HepG2 (cell line): ENCODE data around the gene CEACAM18. TPM values are rescaled to one million over a fixed set of nuclear protein-coding genes. Genes with fewer than 3 reads are reported as not detected.

ENCODE experiments used
- ATAC-seq: fragments of 200-7000 bp; cut with Tn5 transposase; 3 replicates; pipeline ENCODE4 v1.9.1; 2020; ENCODE audit warnings: mild to moderate bottlenecking, moderate library complexity
- BruUV-seq: library from RNA; stranded (reverse); fragments of 400-500 nt; replicated peaks from 2 replicates; lab custom pipeline; 2021; lab: Mats Ljungman, UMichigan
- CTCF ChIA-PET: fragments of 300-600 bp; formaldehyde crosslinking; extraction: SDS; loops from one replicate; lab custom pipeline; 2021; ENCODE audit warnings: low total read pairs, inconsistent platforms, low intra/inter-chr PET ratio; lab: Yijun Ruan, JAX
- POLR2A ChIA-PET: fragments of 350-600 bp; sonication (Branson Sonifier 250); formaldehyde crosslinking; loops from one replicate; lab custom pipeline; 2020; ENCODE audit warnings: antibody characterized with exemption, inconsistent platforms; lab: Yijun Ruan, JAX
- DNase-seq: peaks from one replicate; pipeline ENCODE4 v3.0.0-alpha.2; 2015; ENCODE audit warnings: low spot score
- FAIRE-seq: peaks from 3 replicates; lab custom pipeline; 2011; peaks lifted over from hg19 to GRCh38; lab: Jason Lieb, UNC
- H2AFZ ChIP-seq: one replicate; pipeline ENCODE4 v1.6.1; 2011; ENCODE audit warnings: low read length, inconsistent platforms
- H3K27ac ChIP-seq: fragments of 300-600 bp; 3 replicates; pipeline ENCODE4 v1.8.0; 2011; ENCODE audit warnings: mixed run types, mild to moderate bottlenecking, mixed read lengths, low read length, inconsistent platforms; ENCODE audit not compliant: insufficient read depth; ENCODE audit errors: extremely low read length
- H3K27me3 ChIP-seq, 2 experiments: fragments of 200-600 bp in 1 of 2; 2 replicates in 1 of 2; 3 replicates in 1 of 2; pipeline versions ENCODE4 v1.6.0 to v1.8.0; 2011; ENCODE audit warnings: low read length in 2 of 2, mild to moderate bottlenecking in 2 of 2, moderate library complexity in 2 of 2, inconsistent platforms in 1 of 2; ENCODE audit not compliant: insufficient read depth in 2 of 2, control insufficient read depth in 1 of 2
- H3K36me3 ChIP-seq, 2 experiments: fragments of 200-600 bp in 1 of 2; replicated peaks in 1 of 2; 2 replicates in 1 of 2; 3 replicates in 1 of 2; pipeline versions ENCODE4 v1.5.1 to v1.8.0; 2011; ENCODE audit warnings: low read length in 2 of 2, inconsistent platforms in 1 of 2; ENCODE audit not compliant: insufficient read depth in 2 of 2, control insufficient read depth in 1 of 2
- H3K4me1 ChIP-seq: 2 replicates; pipeline ENCODE4 v1.5.1; 2012; ENCODE audit warnings: low read length, inconsistent platforms; ENCODE audit not compliant: insufficient read depth
- H3K4me2 ChIP-seq: 2 replicates; pipeline ENCODE4 v1.6.0; 2011; ENCODE audit warnings: low read depth, low read length, inconsistent platforms
- H3K4me3 ChIP-seq, 3 experiments: fragments of 200-600 bp in 1 of 3; sonication (generic), shearing (Covaris generic) in 1 of 3; replicated peaks in 1 of 3; 2 replicates each; pipeline ENCODE4 v1.5.1; 2011 to 2016; ENCODE audit warnings: low read length in 3 of 3, inconsistent platforms in 2 of 3, low read depth in 2 of 3, mild to moderate bottlenecking in 2 of 3, control low read depth in 1 of 3, mixed read lengths in 1 of 3; ENCODE audit not compliant: insufficient read depth in 1 of 3
- H3K79me2 ChIP-seq: one replicate; pipeline ENCODE4 v1.6.1; 2011; ENCODE audit warnings: low read length, inconsistent platforms; ENCODE audit not compliant: insufficient read depth
- H3K9ac ChIP-seq: 2 replicates; pipeline ENCODE4 v1.6.0; 2011; ENCODE audit warnings: mild to moderate bottlenecking, low read depth, low read length, inconsistent platforms; ENCODE audit not compliant: insufficient read depth
- H3K9me3 ChIP-seq: 2 replicates; pipeline ENCODE4 v1.5.1; 2012; ENCODE audit warnings: mild to moderate bottlenecking, low read length
- H4K20me1 ChIP-seq: 2 replicates; pipeline ENCODE4 v1.6.0; 2011; ENCODE audit warnings: inconsistent platforms, mild to moderate bottlenecking, low read length, moderate library complexity; ENCODE audit not compliant: insufficient read depth
- GATA4 ChIP-seq: sonication (generic); IDR thresholded peaks from 2 replicates; pipeline ENCODE4 v1.6.1; 2016; ENCODE audit warnings: antibody characterized with exemption, low read depth, borderline replicate concordance
- GPN1 ChIP-seq: sonication (generic); formaldehyde crosslinking; IDR thresholded peaks from 2 replicates; pipeline ENCODE4 v1.5.1; 2020; ENCODE audit warnings: missing genetic modification reagents, borderline replicate concordance
- HIVEP1 ChIP-seq: sonication (generic); formaldehyde crosslinking; IDR thresholded peaks from 2 replicates; pipeline ENCODE4 v1.4.0; 2020; ENCODE audit warnings: mild to moderate bottlenecking, missing genetic modification reagents
- HOXA3 ChIP-seq: sonication (generic); formaldehyde crosslinking; IDR thresholded peaks from 2 replicates; pipeline ENCODE4 v1.5.0; 2020; ENCODE audit warnings: missing genetic modification reagents
- MLX ChIP-seq: IDR thresholded peaks from 2 replicates; pipeline ENCODE4 v1.6.1; 2016
- NCOA2 ChIP-seq: sonication (generic); formaldehyde crosslinking; IDR thresholded peaks from 2 replicates; pipeline ENCODE4 v1.8.0; 2022; ENCODE audit warnings: inconsistent platforms
- RFXAP ChIP-seq: sonication (generic); formaldehyde crosslinking; IDR thresholded peaks from 2 replicates; pipeline ENCODE4 v1.4.0; 2020; ENCODE audit warnings: missing genetic modification reagents, borderline replicate concordance
- ZNF468 ChIP-seq: sonication (generic); formaldehyde crosslinking; IDR thresholded peaks from 2 replicates; pipeline ENCODE4 v1.8.0; 2022; ENCODE audit warnings: mild to moderate bottlenecking, moderate library complexity, missing genetic modification reagents
- ZNF496 ChIP-seq: sonication (generic); formaldehyde crosslinking; IDR thresholded peaks from 2 replicates; pipeline ENCODE4 v1.8.1; 2023; ENCODE audit warnings: mild to moderate bottlenecking, moderate library complexity, missing genetic modification reagents; ENCODE audit not compliant: insufficient replicate concordance
- ZNF773 ChIP-seq: sonication (generic); formaldehyde crosslinking; IDR thresholded peaks from 2 replicates; pipeline ENCODE4 v1.4.0; 2020; ENCODE audit warnings: missing genetic modification reagents, borderline replicate concordance
- ZZZ3 ChIP-seq: sonication (generic); formaldehyde crosslinking; IDR thresholded peaks from 2 replicates; pipeline ENCODE4 v1.4.0; 2020; ENCODE audit warnings: missing genetic modification reagents, mild to moderate bottlenecking, borderline replicate concordance
- WGBS: methylation state at CpG from one replicate; pipeline ENCODE4 v1.1.6; 2017; ENCODE audit warnings: low lambda C conversion rate; 5-methylcytosine and 5-hydroxymethylcytosine counted together
- in situ Hi-C: cut with HindIII; loops from 2 replicates; pipeline ENCODE4 v1.10.0; 2017; ENCODE audit warnings: low pct_unique_long_range_greater_than_20kb; ENCODE audit not compliant: extremely low pct_ligation_motif_present
- intact Hi-C: fragments of 100-400 bp; cut with micrococcal nuclease; formaldehyde crosslinking; loops from one replicate; pipeline ENCODE4 v1.10.0; 2022; ENCODE audit not compliant: unreplicated experiment
- polyA plus RNA-seq, 8 experiments: library from polyadenylated mRNA; depleted of rRNA in 3 of 8; stranded (reverse) in 7 of 8; unstranded in 1 of 8; fragments of >200 nt; fragmentation: Illumina TruSeq in 4 of 8; extraction: Trizol in 4 of 8; gene quantifications; 2 replicates each; pipeline versions ENCODE4 v1.2.1 to v1.2.3, GENCODE V29; 2011 to 2016; ENCODE audit warnings: low read depth in 4 of 8, missing spikeins in 1 of 8, mixed read lengths in 1 of 8; ENCODE audit not compliant: insufficient read depth in 1 of 8
- total RNA-seq, 5 experiments: library from RNA; depleted of rRNA; stranded (reverse); fragments of >200 nt; fragmentation: Illumina TruSeq; extraction: Trizol; gene quantifications; 2 replicates each; pipeline ENCODE4 v1.2.3, GENCODE V29; 2016; ENCODE audit warnings: low read depth in 1 of 5

Gene CEACAM18
- total and polyA plus RNA-seq, 2 of the 13 experiments (the other 11 are each of a cell fraction or from before 2014, with no cell fraction given) = not detected

GRCh38 chr19:51430221-51430620, 48.1 kb upstream of the CEACAM18 start:
- H3K4me1 ChIP-seq = no peaks in the 10 kb centered on the region
- ChIA-PET CTCF (no interaction called here), POLR2A (no interaction called here)
- in situ Hi-C loops = no loop called here
- no peaks in the 10 kb centered on the region; a peak in 2 of 5 replicates for H3K27me3 ChIP-seq
- no peaks in the 10 kb centered on the region for H4K20me1 ChIP-seq
- H3K27ac ChIP-seq = no peak overlapping the region
- no peaks in the 10 kb centered on the region for H3K79me2 ChIP-seq
- no peak for TF ChIP-seq ZNF496
- TF ChIP-seq GATA4 = no peak
- no peak for TF ChIP-seq ZNF773
- no peak for TF ChIP-seq GPN1 (CRISPR knock-in tag)
- TF ChIP-seq HOXA3 (CRISPR knock-in tag) = no peak
- no peak for TF ChIP-seq HIVEP1 (CRISPR knock-in tag)
- TF ChIP-seq RFXAP (CRISPR knock-in tag) = no peak
- no peak for TF ChIP-seq NCOA2 (CRISPR knock-in tag)
- TF ChIP-seq ZZZ3 (CRISPR knock-in tag) = no peak
- TF ChIP-seq ZNF468 (CRISPR knock-in tag) = no peak
- TF ChIP-seq MLX (CRISPR knock-in tag) = no peak
- H2AFZ ChIP-seq = no peak overlapping the region
- H3K4me3 ChIP-seq = no peak overlapping the region
- no peak for FAIRE-seq
- no peaks in the 10 kb centered on the region for H3K9me3 ChIP-seq
- no peak overlapping the region for H3K9ac ChIP-seq
- no peak for ATAC-seq
- no peak for DNase-seq
- H3K4me2 ChIP-seq = no peak overlapping the region
- intact Hi-C loops = no loop called here
- WGBS = 7% methylated on average over 3 of the region's 3 CpGs
- no peaks in the 10 kb centered on the region for H3K36me3 ChIP-seq
- BruUV-seq = no TSS peak
